IMR-90 (cell line): ENCODE data around the gene DNAH5. TPM values are rescaled to one million over a fixed set of nuclear protein-coding genes. Genes with fewer than 3 reads are reported as not detected.

Experiments
- ATAC-seq: fragments of 200-7000 bp; cut with Tn5 transposase; 2 replicates; pipeline ENCODE4 v1.9.1; 2020; ENCODE audit warnings: low read depth, mild to moderate bottlenecking, moderate library complexity
- BruUV-seq: library from RNA; stranded (reverse); fragments of 400-500 nt; replicated peaks from 2 replicates; lab custom pipeline; 2021; lab: Mats Ljungman, UMichigan
- CTCF ChIA-PET: fragments of 300-600 bp; formaldehyde crosslinking; extraction: SDS; loops from one replicate; lab custom pipeline; 2021; ENCODE audit warnings: antibody characterized with exemption; lab: Yijun Ruan, JAX
- POLR2A ChIA-PET: fragments of 300-600 bp; sonication (Branson Sonifier 250); formaldehyde crosslinking; loops from one replicate; lab custom pipeline; 2022; ENCODE audit warnings: antibody characterized with exemption; ENCODE audit not compliant: unreplicated experiment; lab: Charles Lee
- DNase-seq: peaks from one replicate; pipeline ENCODE4 v3.0.0; 2013
- H2AFZ ChIP-seq: replicated peaks from 2 replicates; pipeline ENCODE3; 2013; ENCODE audit warnings: low read length, mild to moderate bottlenecking; ENCODE audit not compliant: poor library complexity
- H2AK5ac ChIP-seq: 2 replicates; pipeline ENCODE4 v1.6.1; 2013; ENCODE audit warnings: low read depth, low read length, inconsistent platforms
- H2AK9ac ChIP-seq: replicated peaks from 2 replicates; pipeline ENCODE3; 2013; ENCODE audit warnings: mild to moderate bottlenecking, low read depth, low read length, moderate library complexity; ENCODE audit not compliant: poor library complexity
- H2BK120ac ChIP-seq: 2 replicates; pipeline ENCODE4 v1.6.1; 2013; ENCODE audit warnings: low read depth, low read length, inconsistent platforms
- H2BK15ac ChIP-seq: 3 replicates; pipeline ENCODE4 v1.6.1; 2013; ENCODE audit warnings: low read depth, low read length, inconsistent platforms
- H2BK20ac ChIP-seq: 2 replicates; pipeline ENCODE4 v1.6.1; 2013; ENCODE audit warnings: low read depth, mild to moderate bottlenecking, inconsistent platforms, low read length, moderate library complexity
- H2BK5ac ChIP-seq: 2 replicates; pipeline ENCODE4 v1.6.1; 2013; ENCODE audit warnings: mild to moderate bottlenecking, low read depth, low read length, inconsistent platforms; ENCODE audit not compliant: poor library complexity, severe bottlenecking
- H3K14ac ChIP-seq: replicated peaks from 2 replicates; pipeline ENCODE4 v1.6.1; 2013; ENCODE audit warnings: low read depth, low read length, inconsistent platforms
- H3K18ac ChIP-seq: 2 replicates; pipeline ENCODE4 v1.6.1; 2013; ENCODE audit warnings: low read depth, low read length, control low read depth
- H3K23ac ChIP-seq: 2 replicates; pipeline ENCODE4 v1.6.1; 2013; ENCODE audit warnings: low read depth, low read length, inconsistent platforms
- H3K27ac ChIP-seq: 2 replicates; pipeline ENCODE4 v1.5.1; 2013; ENCODE audit warnings: mild to moderate bottlenecking, control low read depth, low read length; ENCODE audit not compliant: insufficient read depth
- H3K27me3 ChIP-seq: 2 replicates; pipeline ENCODE4 v1.6.1; 2013; ENCODE audit warnings: low read length; ENCODE audit not compliant: control insufficient read depth, insufficient read depth
- H3K36me3 ChIP-seq: 2 replicates; pipeline ENCODE4 v1.6.1; 2013; ENCODE audit warnings: low read length, mixed read lengths; ENCODE audit not compliant: control insufficient read depth, insufficient read depth
- H3K4ac ChIP-seq: 2 replicates; pipeline ENCODE4 v1.6.1; 2013; ENCODE audit warnings: low read depth, low read length, inconsistent platforms
- H3K4me1 ChIP-seq: 2 replicates; pipeline ENCODE4 v1.6.1; 2013; ENCODE audit warnings: low read length, mixed read lengths; ENCODE audit not compliant: control insufficient read depth, insufficient read depth
- H3K4me2 ChIP-seq: 2 replicates; pipeline ENCODE4 v1.6.1; 2013; ENCODE audit warnings: low read depth, mild to moderate bottlenecking, control low read depth, low read length, moderate library complexity
- H3K4me3 ChIP-seq: 2 replicates; pipeline ENCODE4 v1.5.1; 2013; ENCODE audit warnings: low read depth, mild to moderate bottlenecking, control low read depth, low read length, moderate library complexity; ENCODE audit not compliant: insufficient read depth
- H3K56ac ChIP-seq: 2 replicates; pipeline ENCODE4 v1.6.1; 2013; ENCODE audit warnings: low read length, inconsistent platforms; ENCODE audit not compliant: insufficient read depth; ENCODE audit errors: extremely low read depth
- H3K79me1 ChIP-seq, 2 experiments: 2 replicates each; pipeline ENCODE4 v1.6.1; 2013; ENCODE audit warnings: low read length in 2 of 2, inconsistent platforms in 1 of 2, low read depth in 1 of 2
- H3K9ac ChIP-seq: 2 replicates; pipeline ENCODE4 v1.6.1; 2013; ENCODE audit warnings: low read depth, low read length, control low read depth
- H3K9me1 ChIP-seq: 2 replicates; pipeline ENCODE4 v1.6.1; 2013; ENCODE audit warnings: low read length, inconsistent platforms; ENCODE audit not compliant: insufficient read depth
- H3K9me3 ChIP-seq: 2 replicates; pipeline ENCODE4 v1.6.1; 2013; ENCODE audit warnings: low read length; ENCODE audit not compliant: control insufficient read depth, insufficient read depth
- H4K20me1 ChIP-seq: 2 replicates; pipeline ENCODE4 v1.6.1; 2013; ENCODE audit warnings: low read length, inconsistent platforms; ENCODE audit not compliant: insufficient read depth
- H4K5ac ChIP-seq: 2 replicates; pipeline ENCODE4 v1.6.1; 2013; ENCODE audit warnings: mild to moderate bottlenecking, low read depth, low read length, control low read depth
- H4K8ac ChIP-seq, 2 experiments: 2 replicates each; pipeline ENCODE4 v1.6.1; 2013; ENCODE audit warnings: low read depth in 2 of 2, low read length in 2 of 2, control low read depth in 1 of 2, inconsistent platforms in 1 of 2
- H4K91ac ChIP-seq: 2 replicates; pipeline ENCODE4 v1.6.1; 2013; ENCODE audit warnings: low read depth, low read length, inconsistent platforms; ENCODE audit not compliant: insufficient read depth
- BHLHE40 ChIP-seq: fragments of 150-350 bp; IDR thresholded peaks from 2 replicates; pipeline ENCODE4 v1.6.1; 2016; ENCODE audit warnings: mild to moderate bottlenecking, low read depth, low read length
- CEBPB ChIP-seq: IDR thresholded peaks from 2 replicates; pipeline ENCODE4 v1.6.1; 2012; ENCODE audit warnings: low read depth, low read length, improper control_type of control experiment
- FOS ChIP-seq: fragments of 150-350 bp; IDR thresholded peaks from 2 replicates; pipeline ENCODE4 v1.6.1; 2016; ENCODE audit warnings: low read depth, low read length
- SMC3 ChIP-seq: fragments of 150-350 bp; IDR thresholded peaks from 2 replicates; pipeline ENCODE4 v1.6.1; 2016; ENCODE audit warnings: low read depth, mild to moderate bottlenecking, antibody characterized with exemption, low read length, moderate library complexity
- WGBS, 2 experiments: methylation state at CpG; one replicate each; pipeline versions ENCODE4 v1.1.5 to v1.1.7; 2013; ENCODE audit warnings: missing lambda C conversion rate in 2 of 2; ENCODE audit not compliant: insufficient read length in 1 of 2; ENCODE audit errors: extremely low coverage in 2 of 2; 5-methylcytosine and 5-hydroxymethylcytosine counted together
- dilution Hi-C: fragments of 300-500 bp; cut with HindIII; formaldehyde crosslinking; loops from one replicate; pipeline ENCODE4 v1.14.3; 2018; ENCODE audit warnings: low sequenced_read_pairs; ENCODE audit not compliant: unreplicated experiment
- in situ Hi-C: fragments of 300-500 bp; cut with MboI; formaldehyde crosslinking; loops from 3 replicates; pipeline ENCODE4 v1.14.3; 2019; ENCODE audit warnings: low sequenced_read_pairs, inconsistent platforms, mixed read lengths
- intact Hi-C: fragments of 100-400 bp; cut with micrococcal nuclease; formaldehyde crosslinking; loops from 2 replicates; pipeline ENCODE4 v1.10.0; 2022
- polyA plus RNA-seq, 3 experiments: library from polyadenylated mRNA; depleted of rRNA; stranded (reverse); fragments of >200 nt; gene quantifications; 2 replicates each; pipeline ENCODE4 v1.2.3, GENCODE V29; 2012; ENCODE audit warnings: low replicate concordance in 1 of 3
- total RNA-seq: library from RNA; depleted of rRNA; stranded (reverse); fragments of >200 nt; gene quantifications from 2 replicates; pipeline ENCODE4 v1.2.3, GENCODE V29; 2012

The DNAH5 gene
- total and polyA plus RNA-seq, 2 of the 4 experiments (the other 2 are of a cell fraction) = 1.9 to 4.3 TPM

GRCh38 chr5:13664377-13664776 is 280.1 kb downstream of the DNAH5 start:
- WGBS, 2 experiments = 0% methylated on average over 1 of the region's 3 CpGs; no CpG with 5 or more reads in 1 of the 2 experiments
- Histone ChIP-seq H4K20me1 (no peaks in the 10 kb centered on the region), H3K4me3 (no peak overlapping the region), H3K4ac (peak overlapping the region; percentile 74), H2AFZ (peak overlapping the region; percentile 59), H3K9me3 (no peaks in the 10 kb centered on the region), H3K4me1 (peaks cover 10% of the 10 kb centered on the region), H3K18ac (peak overlapping the region; percentile 75; the same call in 1 of the 2 replicates), H3K14ac (no peak overlapping the region), H3K9me1 (peaks cover 12% of the 10 kb centered on the region), H3K27ac (peak overlapping the region; percentile 40), H4K5ac (peak overlapping the region; percentile 45; the same call in 1 of the 2 replicates), H2BK15ac (peak overlapping the region; percentile 33; the same call in 1 of the 3 replicates), H3K23ac (no peak overlapping the region), H3K56ac (no peak overlapping the region), H2BK120ac (peak overlapping the region; percentile 96), H2AK5ac (no peak overlapping the region), H3K27me3 (no peaks in the 10 kb centered on the region), H4K91ac (peak overlapping the region; percentile 80), H2AK9ac (peak overlapping the region; percentile 31), H3K4me2 (no peak overlapping the region), H3K9ac (no peak overlapping the region), H3K79me1 (no peaks in the 10 kb centered on the region), H3K36me3 (no peaks in the 10 kb centered on the region), H2BK5ac (peak overlapping the region; percentile 86), H4K8ac (peak overlapping the region; percentile 33 to 90; a peak in 2 of 4 replicates), H2BK20ac (peak overlapping the region; percentile 62)
- ATAC-seq = peak; percentile 86
- POLR2A ChIA-PET = no interaction called here
- DNase-seq = peak; percentile 100
- CTCF ChIA-PET = no interaction called here
- dilution Hi-C loops (no loop called here), intact Hi-C loops (loop anchor here (5.0 kb wide), 2 partner anchors 108 to 293 kb away; no protein-coding TSS in a partner anchor), in situ Hi-C loops (no loop called here)
- peak; percentile 95 for TF ChIP-seq FOS
- TF ChIP-seq SMC3 = no peak
- TF ChIP-seq BHLHE40 = peak; percentile 82; the same call in 1 of the 2 replicates
- TF ChIP-seq CEBPB = peak; percentile 89
- BruUV-seq = no TSS peak
